ENCODE measurements around the gene FCHO2.

Gene FCHO2

GRCh38 chr5:73117088-73117740 lies 161.4 kb downstream of the FCHO2 start:
- no peak for DNase-seq

GRCh38 chr5:73118391-73118973 lies 162.6 kb downstream of the FCHO2 start:
- DNase-seq: no peak

- DNase-seq: no peak
These were observed 163.8 kb downstream of the FCHO2 start for GRCh38 chr5:73119451-73120157.

- DNase-seq: no peak
These were observed 164.6 kb downstream of the FCHO2 start, which contains the start of gene TMEM171 for GRCh38 chr5:73120222-73121118. Gene TMEM171, plus strand, starts transcription at chr5:73120575. Its CDS starts 2,799 bp downstream, at chr5:73123374.

- DNase-seq: no peak
These were observed 165.2 kb downstream of the FCHO2 start for GRCh38 chr5:73121119-73121463.

- no peak for DNase-seq
These were observed 167.3 kb downstream of the FCHO2 start for GRCh38 chr5:73122875-73123810.

GRCh38 chr5:73125289-73125688 lies 169.4 kb downstream of the FCHO2 start:
- DNase-seq: no peak

GRCh38 chr5:73126381-73126780 lies 170.5 kb downstream of the FCHO2 start:
- no peak for DNase-seq

GRCh38 chr5:73126957-73127356 lies 171.1 kb downstream of the FCHO2 start:
- no peak for DNase-seq

- no peak for DNase-seq
These were observed 173.3 kb downstream of the FCHO2 start for GRCh38 chr5:73129143-73129542.

- DNase-seq: no peak
These were observed 175.0 kb downstream of the FCHO2 start for GRCh38 chr5:73130811-73131210.

- DNase-seq: no peak
These were observed 176.0 kb downstream of the FCHO2 start for GRCh38 chr5:73131711-73132425.

- DNase-seq: no peak
These were observed 176.9 kb downstream of the FCHO2 start for GRCh38 chr5:73132759-73133158.

- no peak for DNase-seq
These were observed 179.2 kb downstream of the FCHO2 start for GRCh38 chr5:73135021-73135420.

- DNase-seq: no peak
These were observed 179.7 kb downstream of the FCHO2 start for GRCh38 chr5:73135429-73136054.

- DNase-seq: no peak
These were observed 180.3 kb downstream of the FCHO2 start for GRCh38 chr5:73136055-73136562.

GRCh38 chr5:73137563-73138530 lies 182.0 kb downstream of the FCHO2 start:
- no peak for DNase-seq

- no peak for DNase-seq
These were observed 183.6 kb downstream of the FCHO2 start for GRCh38 chr5:73139485-73139884.
